HL-60 (cell line): Measurements from ENCODE around the gene PITX2.

Source experiments
- POLR2AphosphoS5 ChIP-seq: IDR thresholded peaks from 2 replicates; pipeline ENCODE4 v1.6.1; 2012; ENCODE audit warnings: low read depth
- TF ChIP-seq, protein P1 (sequence below): IDR thresholded peaks from one replicate; pipeline ENCODE4 v1.5.1; 2011; ENCODE audit warnings: low read length, control low read depth, inconsistent platforms; ENCODE audit not compliant: insufficient read depth
- TF ChIP-seq, protein P2 (sequence below): IDR thresholded peaks from 2 replicates; pipeline ENCODE4 v1.6.1; 2012; ENCODE audit warnings: low read depth; ENCODE audit not compliant: insufficient replicate concordance

DNA sequence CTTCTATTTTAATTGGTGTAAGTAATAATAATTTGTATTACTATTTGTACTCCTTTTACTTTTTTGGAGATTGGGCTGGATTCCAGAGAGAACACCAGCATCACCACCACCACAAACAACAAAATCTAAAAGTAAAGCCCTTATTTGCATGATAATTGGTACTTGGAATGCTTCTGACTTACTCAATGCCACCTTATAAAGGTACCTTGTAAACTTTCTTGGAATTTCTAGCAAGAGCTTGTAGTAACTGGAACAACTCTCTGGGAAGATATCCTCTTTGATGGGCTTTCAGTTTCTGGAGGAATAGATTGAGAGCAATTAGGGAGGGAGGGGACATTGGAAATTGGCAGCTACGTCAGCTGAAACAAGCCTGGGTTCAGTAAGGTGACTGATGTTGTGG is 20.2 kb upstream of the PITX2 start:
- TF ChIP-seq, protein P1, sequence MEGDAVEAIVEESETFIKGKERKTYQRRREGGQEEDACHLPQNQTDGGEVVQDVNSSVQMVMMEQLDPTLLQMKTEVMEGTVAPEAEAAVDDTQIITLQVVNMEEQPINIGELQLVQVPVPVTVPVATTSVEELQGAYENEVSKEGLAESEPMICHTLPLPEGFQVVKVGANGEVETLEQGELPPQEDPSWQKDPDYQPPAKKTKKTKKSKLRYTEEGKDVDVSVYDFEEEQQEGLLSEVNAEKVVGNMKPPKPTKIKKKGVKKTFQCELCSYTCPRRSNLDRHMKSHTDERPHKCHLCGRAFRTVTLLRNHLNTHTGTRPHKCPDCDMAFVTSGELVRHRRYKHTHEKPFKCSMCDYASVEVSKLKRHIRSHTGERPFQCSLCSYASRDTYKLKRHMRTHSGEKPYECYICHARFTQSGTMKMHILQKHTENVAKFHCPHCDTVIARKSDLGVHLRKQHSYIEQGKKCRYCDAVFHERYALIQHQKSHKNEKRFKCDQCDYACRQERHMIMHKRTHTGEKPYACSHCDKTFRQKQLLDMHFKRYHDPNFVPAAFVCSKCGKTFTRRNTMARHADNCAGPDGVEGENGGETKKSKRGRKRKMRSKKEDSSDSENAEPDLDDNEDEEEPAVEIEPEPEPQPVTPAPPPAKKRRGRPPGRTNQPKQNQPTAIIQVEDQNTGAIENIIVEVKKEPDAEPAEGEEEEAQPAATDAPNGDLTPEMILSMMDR, result no peak
- TF ChIP-seq, protein P2, sequence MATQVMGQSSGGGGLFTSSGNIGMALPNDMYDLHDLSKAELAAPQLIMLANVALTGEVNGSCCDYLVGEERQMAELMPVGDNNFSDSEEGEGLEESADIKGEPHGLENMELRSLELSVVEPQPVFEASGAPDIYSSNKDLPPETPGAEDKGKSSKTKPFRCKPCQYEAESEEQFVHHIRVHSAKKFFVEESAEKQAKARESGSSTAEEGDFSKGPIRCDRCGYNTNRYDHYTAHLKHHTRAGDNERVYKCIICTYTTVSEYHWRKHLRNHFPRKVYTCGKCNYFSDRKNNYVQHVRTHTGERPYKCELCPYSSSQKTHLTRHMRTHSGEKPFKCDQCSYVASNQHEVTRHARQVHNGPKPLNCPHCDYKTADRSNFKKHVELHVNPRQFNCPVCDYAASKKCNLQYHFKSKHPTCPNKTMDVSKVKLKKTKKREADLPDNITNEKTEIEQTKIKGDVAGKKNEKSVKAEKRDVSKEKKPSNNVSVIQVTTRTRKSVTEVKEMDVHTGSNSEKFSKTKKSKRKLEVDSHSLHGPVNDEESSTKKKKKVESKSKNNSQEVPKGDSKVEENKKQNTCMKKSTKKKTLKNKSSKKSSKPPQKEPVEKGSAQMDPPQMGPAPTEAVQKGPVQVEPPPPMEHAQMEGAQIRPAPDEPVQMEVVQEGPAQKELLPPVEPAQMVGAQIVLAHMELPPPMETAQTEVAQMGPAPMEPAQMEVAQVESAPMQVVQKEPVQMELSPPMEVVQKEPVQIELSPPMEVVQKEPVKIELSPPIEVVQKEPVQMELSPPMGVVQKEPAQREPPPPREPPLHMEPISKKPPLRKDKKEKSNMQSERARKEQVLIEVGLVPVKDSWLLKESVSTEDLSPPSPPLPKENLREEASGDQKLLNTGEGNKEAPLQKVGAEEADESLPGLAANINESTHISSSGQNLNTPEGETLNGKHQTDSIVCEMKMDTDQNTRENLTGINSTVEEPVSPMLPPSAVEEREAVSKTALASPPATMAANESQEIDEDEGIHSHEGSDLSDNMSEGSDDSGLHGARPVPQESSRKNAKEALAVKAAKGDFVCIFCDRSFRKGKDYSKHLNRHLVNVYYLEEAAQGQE, result no peak
- TF ChIP-seq POLR2AphosphoS5, result no peak
